NCI-H1694 treated with DMSO at 0.1 percent for 48 hours (cell line): ENCODE measurements around the gene ARTN.

Experiments
- DNase-seq: peaks from one replicate; lab custom pipeline; 2025; lab: John Stamatoyannopoulos, UW

ARTN gene

DNA sequence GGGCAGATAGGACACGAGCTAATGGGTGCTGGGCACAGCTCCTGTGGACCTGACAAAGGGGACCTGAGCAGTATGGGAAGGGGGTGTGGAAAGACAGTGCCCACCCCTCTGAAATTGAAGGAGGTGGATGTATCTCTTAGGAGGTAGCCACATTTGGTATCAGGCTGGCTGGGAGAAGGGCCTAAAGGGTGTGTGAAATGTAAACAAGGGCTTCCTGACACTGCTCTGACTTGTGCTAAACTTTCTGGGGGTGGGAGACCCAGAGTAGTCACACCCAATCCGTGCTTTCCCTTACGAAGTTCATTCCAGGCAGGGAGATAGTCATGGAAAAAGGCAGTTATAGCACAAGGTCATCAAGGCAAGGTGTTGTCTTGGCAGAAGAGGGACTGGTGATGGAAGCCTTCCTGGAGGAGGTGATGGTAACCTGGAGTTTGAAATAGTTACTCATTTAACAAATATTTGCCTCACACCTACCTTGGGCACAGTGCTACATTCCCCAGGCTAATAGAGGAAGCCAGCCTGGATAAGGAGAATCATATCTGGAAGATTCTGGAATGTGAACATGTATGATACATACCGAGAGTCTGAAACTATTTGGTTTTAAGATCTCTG lies 52.5 kb downstream of the ARTN start:
- DNase-seq = no peak

DNA sequence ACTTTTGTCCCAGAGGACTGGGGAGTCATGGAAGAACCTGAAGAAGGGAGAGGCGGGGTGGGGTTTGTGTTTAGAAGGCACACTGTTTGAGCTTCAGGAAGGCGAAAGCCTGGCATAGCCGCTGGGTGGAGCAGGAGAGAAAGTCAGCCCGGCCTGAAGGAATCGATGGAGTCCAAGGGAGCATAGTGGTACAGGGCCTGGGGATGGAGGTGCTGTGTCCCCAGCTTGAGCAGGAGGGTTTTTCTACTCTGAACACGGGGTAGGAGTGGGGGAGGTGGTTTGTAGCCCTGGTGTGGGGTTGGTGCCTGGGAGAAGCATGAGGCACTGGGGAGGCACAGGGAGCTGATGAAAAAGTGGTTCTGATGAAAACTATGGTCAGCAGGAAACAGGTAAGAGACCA lies 53.1 kb downstream of the ARTN start:
- DNase-seq = no peak
